Measurements from ENCODE around the gene SUMF1.
"Not testable (repeated sequence)": the region's sequence is repeated elsewhere in the genome, so short reads cannot be mapped to it uniquely, and the experiment has no call there.

SUMF1 gene

GRCh38 chr3:4458961-4459360 lies 8.1 kb downstream of the SUMF1 start:
- DNase-seq: no peak

GRCh38 chr3:4456780-4457179 lies 10.3 kb downstream of the SUMF1 start:
- DNase-seq: not testable (repeated sequence)

DNA sequence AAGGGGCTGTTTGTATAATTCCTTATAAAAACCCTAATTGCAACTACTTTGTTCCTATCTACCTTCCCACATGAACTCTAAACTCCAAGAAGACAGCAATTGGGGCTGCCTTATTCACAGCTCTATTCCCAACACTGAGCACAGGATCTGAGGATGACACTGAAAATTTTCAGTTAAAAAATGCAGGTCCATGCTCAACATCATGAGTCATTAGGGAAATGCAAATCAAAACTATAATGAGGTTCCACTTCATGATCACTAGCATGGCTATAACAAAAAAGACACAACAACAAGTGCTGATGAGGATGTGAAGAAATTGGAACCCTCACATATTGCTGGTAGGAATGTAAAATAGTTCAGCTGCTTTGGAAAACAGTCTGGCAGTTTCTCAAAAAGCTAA lies 12.9 kb downstream of the SUMF1 start:
- DNase-seq: no peak

- no peak for DNase-seq
These were observed 17.8 kb downstream of the SUMF1 start for GRCh38 chr3:4449043-4449805.

- DNase-seq: no peak
These were observed 18.9 kb downstream of the SUMF1 start for GRCh38 chr3:4448187-4448586.

GRCh38 chr3:4447295-4447999 lies 19.6 kb downstream of the SUMF1 start:
- no peak for DNase-seq

DNA sequence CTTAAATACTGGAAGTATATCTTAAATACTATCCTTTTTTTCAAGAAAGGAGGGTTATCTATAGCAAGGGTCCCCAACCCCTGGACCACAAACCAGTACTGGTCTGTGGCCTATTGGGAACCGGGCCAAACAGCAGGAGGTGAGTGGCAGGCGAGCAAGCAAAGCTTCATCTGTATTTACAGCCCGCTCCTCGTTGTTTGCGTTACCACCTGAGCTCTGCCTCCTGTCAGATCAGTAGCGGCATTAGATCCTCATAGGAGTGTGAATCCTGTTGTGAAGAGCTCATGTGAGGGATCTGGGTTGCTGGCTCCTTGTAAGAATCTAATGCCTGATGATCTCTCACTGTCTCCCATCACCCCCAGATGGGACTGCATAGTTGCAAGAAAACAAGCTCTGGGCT lies 26.1 kb downstream of the SUMF1 start:
- no peak for DNase-seq

DNA sequence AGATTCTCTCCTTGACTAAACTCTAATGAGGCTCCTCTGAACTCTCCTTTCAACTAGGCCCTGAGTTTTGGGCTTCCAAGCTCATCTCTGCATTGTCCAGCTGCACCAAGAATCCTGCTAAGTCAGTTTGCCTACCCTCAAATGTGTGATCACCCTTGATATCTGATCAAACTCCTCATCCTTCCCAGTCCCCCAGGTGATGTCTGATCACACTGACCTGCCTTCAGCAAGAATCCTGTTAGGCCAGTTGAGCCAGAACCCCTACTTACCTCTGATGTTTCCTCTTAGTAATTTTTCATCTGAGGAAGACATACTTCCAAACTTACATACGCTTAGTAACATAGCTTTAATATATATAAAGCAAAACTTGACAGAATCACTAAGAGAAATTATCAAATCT lies 28.8 kb downstream of the SUMF1 start:
- DNase-seq: no peak

DNA sequence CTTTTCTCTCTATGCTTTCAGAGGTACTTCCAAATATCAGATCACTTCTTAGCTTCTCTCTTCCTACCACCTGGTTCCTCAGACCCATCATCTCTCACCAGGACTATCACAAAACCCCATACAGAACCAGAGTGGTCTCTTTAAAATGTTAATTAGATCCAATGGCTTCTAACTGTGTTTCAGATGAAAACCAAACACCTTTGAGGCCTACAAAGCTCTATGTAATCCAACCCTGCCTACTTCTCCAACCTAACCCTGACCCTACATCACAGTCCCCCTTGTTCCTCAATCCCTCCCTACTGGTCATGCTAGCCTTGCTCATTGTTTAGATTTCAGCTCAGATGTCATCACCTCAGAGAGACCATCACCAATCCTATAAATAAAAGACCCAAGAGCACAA lies 34.8 kb downstream of the SUMF1 start:
- DNase-seq: no peak

GRCh38 chr3:4429648-4430350 lies 37.3 kb downstream of the SUMF1 start:
- no peak for DNase-seq

- DNase-seq: no peak
These were observed 40.2 kb downstream of the SUMF1 start for GRCh38 chr3:4426782-4427344.

- DNase-seq: no peak
These were observed 40.7 kb downstream of the SUMF1 start for GRCh38 chr3:4426261-4426781.

DNA sequence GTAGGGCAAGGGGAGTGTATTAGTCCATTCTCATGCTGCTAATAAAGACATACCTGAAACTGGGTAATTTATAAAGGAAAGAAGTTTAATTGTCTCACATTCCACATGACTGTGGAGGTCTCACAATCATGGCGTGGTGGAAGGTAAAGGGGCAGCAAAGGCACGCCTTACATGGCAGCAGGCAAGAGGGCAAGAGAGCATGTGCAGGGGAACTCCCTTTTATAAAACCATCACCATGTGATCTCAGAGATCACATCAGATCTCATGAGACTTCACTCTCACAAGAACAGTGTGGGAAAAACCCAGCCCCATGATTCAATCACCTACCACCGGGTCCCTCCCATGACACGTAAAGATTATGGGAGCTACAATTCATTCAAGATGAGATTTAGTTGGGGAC lies 41.4 kb downstream of the SUMF1 start:
- DNase-seq: no peak

DNA sequence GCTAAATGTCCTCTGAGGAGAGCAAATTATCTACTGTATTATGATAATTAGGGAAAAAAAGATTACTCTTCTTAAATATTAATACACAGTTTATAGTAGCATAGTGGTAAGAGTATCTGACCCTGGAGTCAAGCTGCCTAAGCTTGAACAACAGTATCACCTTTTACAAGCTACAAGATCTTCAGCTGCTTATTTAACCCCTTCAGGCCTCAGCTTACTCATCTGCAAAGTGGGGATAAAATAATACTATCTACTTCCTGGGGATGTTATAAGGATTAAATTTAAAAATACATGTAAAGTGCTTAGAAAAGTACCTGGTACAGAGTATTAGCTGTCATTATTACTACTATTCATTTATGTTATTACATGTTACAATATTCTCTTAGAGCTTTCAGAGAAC lies 42.0 kb downstream of the SUMF1 start:
- DNase-seq: no peak

DNA sequence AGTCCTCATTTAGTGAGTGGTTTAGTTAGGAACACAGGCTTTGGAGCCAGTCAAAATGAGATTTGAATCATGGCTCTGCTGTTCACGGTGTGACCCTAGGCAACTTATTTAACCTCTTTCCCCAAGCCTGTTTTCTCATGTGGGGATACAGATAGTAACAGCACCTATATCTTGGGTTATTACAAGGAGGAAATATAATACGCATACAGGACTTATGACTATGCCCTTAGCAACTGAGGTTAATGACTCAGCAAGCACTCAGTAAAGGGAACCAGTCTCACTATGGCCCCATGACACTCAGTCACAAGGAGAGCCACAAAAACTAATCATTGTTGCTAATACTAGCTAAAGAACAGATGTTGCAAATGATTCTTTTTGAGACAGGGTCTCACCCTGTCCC lies 45.9 kb downstream of the SUMF1 start:
- DNase-seq: peak; percentile 82

DNA sequence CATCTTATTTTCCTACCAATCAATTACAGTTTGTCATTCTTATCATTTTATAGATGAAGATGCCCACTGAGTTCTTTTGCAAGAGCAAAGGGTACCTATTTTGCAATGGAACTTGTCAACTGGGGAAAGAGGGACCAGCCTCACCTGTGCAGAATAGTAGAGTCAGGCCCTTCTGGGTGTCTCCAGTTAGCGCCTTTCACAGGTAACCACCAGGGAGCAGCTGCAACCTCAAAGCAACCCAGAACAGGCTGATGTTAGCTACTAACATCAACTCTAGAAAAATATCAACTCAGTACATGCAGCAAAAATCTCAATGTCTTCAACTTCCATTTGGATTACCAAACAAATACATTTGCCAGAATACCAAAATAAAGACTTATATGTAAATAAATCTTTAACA lies 47.1 kb downstream of the SUMF1 start:
- no peak for DNase-seq

- DNase-seq: no peak
These were observed 47.7 kb downstream of the SUMF1 start for GRCh38 chr3:4419386-4419785.

DNA sequence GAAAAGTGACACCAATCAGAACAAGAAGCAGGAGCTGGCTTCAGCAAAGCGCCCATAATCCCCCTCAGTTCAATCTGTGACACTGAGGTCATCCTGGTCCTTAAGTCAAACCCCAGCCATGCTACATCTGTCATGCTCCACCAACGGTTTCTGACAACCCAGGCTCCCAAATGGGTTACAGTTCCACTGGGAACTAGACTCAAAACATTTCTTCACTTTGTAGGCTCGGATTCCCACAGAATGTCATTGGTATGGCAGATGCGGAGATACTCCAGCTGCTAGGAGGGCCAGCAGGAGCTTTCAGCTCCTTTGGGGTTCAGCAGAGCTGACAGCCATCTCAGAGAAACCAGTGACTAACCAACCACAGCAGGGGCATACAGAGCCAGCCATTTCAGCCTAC lies 48.9 kb downstream of the SUMF1 start:
- DNase-seq: no peak

- no peak for DNase-seq
These were observed 49.6 kb downstream of the SUMF1 start for GRCh38 chr3:4417449-4417848.

DNA sequence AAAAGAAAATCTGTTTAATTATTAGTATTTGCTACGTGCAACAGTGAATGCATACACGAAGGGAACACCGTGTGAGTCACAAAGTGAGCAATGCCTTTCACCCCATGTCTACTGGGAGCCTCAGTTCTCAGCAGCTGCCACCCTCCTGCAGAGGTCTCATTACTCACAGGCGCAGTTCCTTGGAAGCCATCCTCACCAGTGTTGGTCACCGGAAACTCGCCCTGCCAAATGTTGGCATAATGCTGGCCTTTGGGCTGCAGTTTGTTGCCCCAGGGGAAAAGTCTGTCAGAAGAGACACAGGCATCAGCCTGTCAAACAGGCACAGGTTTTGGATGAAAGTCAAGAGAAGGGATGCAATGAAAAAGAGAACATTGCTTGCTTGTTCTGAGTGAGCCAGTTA lies 50.1 kb downstream of the SUMF1 start:
- DNase-seq: no peak

- DNase-seq: no peak
These were observed 50.6 kb downstream of the SUMF1 start for GRCh38 chr3:4416427-4416945.

GRCh38 chr3:4413467-4413866 lies 53.6 kb downstream of the SUMF1 start:
- no peak for DNase-seq

DNA sequence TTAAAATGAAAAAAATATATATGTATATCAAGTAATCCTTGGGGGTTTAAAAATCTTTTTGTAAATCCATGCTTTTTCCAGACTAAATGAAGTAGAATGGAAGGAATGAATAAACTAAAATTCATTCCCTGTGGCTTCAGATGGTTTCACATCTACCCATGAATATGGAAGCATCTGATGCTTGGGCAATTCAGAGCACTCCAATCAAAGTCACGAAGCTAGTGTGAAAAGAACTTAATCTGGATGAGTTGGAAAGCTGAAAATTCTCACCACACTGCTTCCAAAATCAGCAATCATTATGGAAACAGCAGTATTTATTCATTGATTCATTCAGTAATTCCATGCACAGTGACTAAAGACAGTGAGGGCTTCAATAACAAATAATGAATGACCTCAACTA lies 55.2 kb downstream of the SUMF1 start:
- DNase-seq: no peak
